Memory B cell (primary cell): Measurements from ENCODE around the gene EPB42.

Source experiments
- ATAC-seq: fragments of 150-1000 bp; cut with Tn5 transposase; 2 replicates; pipeline ENCODE4 v1.10.0; 2021; ENCODE audit warnings: low read depth, mild to moderate bottlenecking, moderate library complexity
- DNase-seq, 2 donors: peaks; one replicate each; pipeline ENCODE4 v3.0.0; 2022; ENCODE audit warnings: low spot score in 2 of 2
- H3K27ac Mint-ChIP-seq: one replicate; pipeline ENCODE4 v1.8.0; 2022; ENCODE audit warnings: mild to moderate bottlenecking, moderate library complexity, mixed read lengths
- H3K27me3 Mint-ChIP-seq: one replicate; pipeline ENCODE4 v1.8.0; 2022; ENCODE audit warnings: mixed read lengths
- H3K36me3 Mint-ChIP-seq: one replicate; pipeline ENCODE4 v1.8.0; 2022; ENCODE audit warnings: mild to moderate bottlenecking, mixed read lengths
- H3K4me1 Mint-ChIP-seq: one replicate; pipeline ENCODE4 v1.8.0; 2022; ENCODE audit warnings: mixed read lengths
- H3K4me3 Mint-ChIP-seq: one replicate; pipeline ENCODE4 v1.8.0; 2022; ENCODE audit warnings: mild to moderate bottlenecking, moderate library complexity, mixed read lengths
- H3K9me3 Mint-ChIP-seq: one replicate; pipeline ENCODE4 v1.8.0; 2022; ENCODE audit warnings: mixed read lengths

The EPB42 gene

GRCh38 chr15:43220991-43221403 lies at the start of gene EPB42:
Gene EPB42, minus strand, starts transcription at chr15:43221018. Its CDS starts 193 bp downstream, at chr15:43220825.
- ATAC-seq (no peak), DNase-seq (no peak)
- Mint-ChIP-seq H3K27ac (peak within 1 kb of the TSS; percentile 41), H3K9me3 (peaks cover 2% of the 10 kb centered on the region), H3K27me3 (peaks cover 5% of the 10 kb centered on the region), H3K4me3 (no peak within 1 kb of the TSS), H3K4me1 (peaks cover 6% of the 10 kb centered on the region), H3K36me3 (no peaks in the 10 kb centered on the region)

- DNase-seq (no peak), ATAC-seq (no peak)
- Mint-ChIP-seq H3K27ac (peak overlapping the region; percentile 91), H3K9me3 (peaks cover 2% of the 10 kb centered on the region), H3K4me3 (peak overlapping the region; percentile 74), H3K4me1 (peaks cover 24% of the 10 kb centered on the region), H3K27me3 (no peaks in the 10 kb centered on the region), H3K36me3 (peaks cover 7% of the 10 kb centered on the region)
Measured at GRCh38 chr15:43270113-43270665, 49.4 kb upstream of the EPB42 start.

GRCh38 chr15:43268111-43269105 lies 47.6 kb upstream of the EPB42 start:
- ATAC-seq (no peak), DNase-seq (no peak)
- no peak overlapping the region for H3K4me3 Mint-ChIP-seq
- peaks cover 6% of the 10 kb centered on the region for H3K36me3 Mint-ChIP-seq
- H3K27me3 Mint-ChIP-seq, result no peaks in the 10 kb centered on the region
- peaks cover 23% of the 10 kb centered on the region for H3K4me1 Mint-ChIP-seq
- H3K9me3 Mint-ChIP-seq, result peaks cover 2% of the 10 kb centered on the region
- H3K27ac Mint-ChIP-seq, result no peak overlapping the region

GRCh38 chr15:43267439-43267838 lies 46.6 kb upstream of the EPB42 start:
- peaks cover 6% of the 10 kb centered on the region for H3K36me3 Mint-ChIP-seq
- no peak overlapping the region for H3K4me3 Mint-ChIP-seq
- H3K27ac Mint-ChIP-seq, result no peak overlapping the region
- no peaks in the 10 kb centered on the region for H3K27me3 Mint-ChIP-seq
- H3K4me1 Mint-ChIP-seq, result peaks cover 22% of the 10 kb centered on the region
- DNase-seq (no peak), ATAC-seq (no peak)
- H3K9me3 Mint-ChIP-seq, result peaks cover 2% of the 10 kb centered on the region

GRCh38 chr15:43266834-43267233 lies 46.0 kb upstream of the EPB42 start, which contains the start of gene TGM5:
Gene TGM5, minus strand, starts transcription at chr15:43266928. Its CDS starts 79 bp downstream, at chr15:43266849.
- DNase-seq (no peak), ATAC-seq (no peak)
- H3K36me3 Mint-ChIP-seq, result peaks cover 6% of the 10 kb centered on the region
- peaks cover 2% of the 10 kb centered on the region for H3K9me3 Mint-ChIP-seq
- no peak within 1 kb of the TSS for H3K4me3 Mint-ChIP-seq
- H3K27ac Mint-ChIP-seq, result no peak within 1 kb of the TSS
- H3K27me3 Mint-ChIP-seq, result no peaks in the 10 kb centered on the region
- H3K4me1 Mint-ChIP-seq, result peaks cover 22% of the 10 kb centered on the region

GRCh38 chr15:43266386-43266785 lies 45.6 kb upstream of the EPB42 start:
- peaks cover 2% of the 10 kb centered on the region for H3K9me3 Mint-ChIP-seq
- H3K4me1 Mint-ChIP-seq, result peaks cover 24% of the 10 kb centered on the region
- no peak overlapping the region for H3K4me3 Mint-ChIP-seq
- no peak overlapping the region for H3K27ac Mint-ChIP-seq
- ATAC-seq (no peak), DNase-seq (no peak)
- peaks cover 6% of the 10 kb centered on the region for H3K36me3 Mint-ChIP-seq
- peaks cover 3% of the 10 kb centered on the region for H3K27me3 Mint-ChIP-seq

GRCh38 chr15:43260011-43260615 lies 39.3 kb upstream of the EPB42 start:
- ATAC-seq (no peak), DNase-seq (no peak)
- peaks cover 3% of the 10 kb centered on the region for H3K27me3 Mint-ChIP-seq
- H3K36me3 Mint-ChIP-seq, result no peaks in the 10 kb centered on the region
- no peak overlapping the region for H3K4me3 Mint-ChIP-seq
- H3K27ac Mint-ChIP-seq, result no peak overlapping the region
- no peaks in the 10 kb centered on the region for H3K9me3 Mint-ChIP-seq
- H3K4me1 Mint-ChIP-seq, result peaks cover 2% of the 10 kb centered on the region

- ATAC-seq (no peak), DNase-seq (no peak)
- no peak overlapping the region for H3K4me3 Mint-ChIP-seq
- H3K27ac Mint-ChIP-seq, result no peak overlapping the region
- H3K9me3 Mint-ChIP-seq, result no peaks in the 10 kb centered on the region
- H3K4me1 Mint-ChIP-seq, result peaks cover 11% of the 10 kb centered on the region
- peaks cover 3% of the 10 kb centered on the region for H3K27me3 Mint-ChIP-seq
- H3K36me3 Mint-ChIP-seq, result no peaks in the 10 kb centered on the region
Measured at GRCh38 chr15:43258781-43259180, 38.0 kb upstream of the EPB42 start.

- H3K9me3 Mint-ChIP-seq, result no peaks in the 10 kb centered on the region
- peaks cover 21% of the 10 kb centered on the region for H3K4me1 Mint-ChIP-seq
- H3K27ac Mint-ChIP-seq, result no peak overlapping the region
- DNase-seq, result no peak
- ATAC-seq, result no peak
- no peak overlapping the region for H3K4me3 Mint-ChIP-seq
- H3K27me3 Mint-ChIP-seq, result no peaks in the 10 kb centered on the region
- H3K36me3 Mint-ChIP-seq, result no peaks in the 10 kb centered on the region
Measured at GRCh38 chr15:43256341-43256740, 35.5 kb upstream of the EPB42 start.

- DNase-seq (no peak), ATAC-seq (no peak)
- H3K36me3 Mint-ChIP-seq, result no peaks in the 10 kb centered on the region
- no peak overlapping the region for H3K4me3 Mint-ChIP-seq
- H3K27ac Mint-ChIP-seq, result no peak overlapping the region
- H3K27me3 Mint-ChIP-seq, result no peaks in the 10 kb centered on the region
- H3K4me1 Mint-ChIP-seq, result peaks cover 21% of the 10 kb centered on the region
- no peaks in the 10 kb centered on the region for H3K9me3 Mint-ChIP-seq
Measured at GRCh38 chr15:43255376-43255775, 34.6 kb upstream of the EPB42 start.

- no peaks in the 10 kb centered on the region for H3K27me3 Mint-ChIP-seq
- DNase-seq (peak; percentile 38 to 64), ATAC-seq (peak; percentile 96)
- H3K4me3 Mint-ChIP-seq, result peak overlapping the region; percentile 57
- H3K27ac Mint-ChIP-seq, result peak overlapping the region; percentile 78
- H3K9me3 Mint-ChIP-seq, result no peaks in the 10 kb centered on the region
- peaks cover 25% of the 10 kb centered on the region for H3K4me1 Mint-ChIP-seq
- no peaks in the 10 kb centered on the region for H3K36me3 Mint-ChIP-seq
Measured at GRCh38 chr15:43253431-43254403, 32.9 kb upstream of the EPB42 start.

GRCh38 chr15:43251871-43252250 lies 31.0 kb upstream of the EPB42 start:
- Mint-ChIP-seq H3K27me3 (no peaks in the 10 kb centered on the region), H3K9me3 (no peaks in the 10 kb centered on the region), H3K4me1 (peaks cover 25% of the 10 kb centered on the region), H3K36me3 (no peaks in the 10 kb centered on the region), H3K4me3 (no peak overlapping the region), H3K27ac (no peak overlapping the region)
- ATAC-seq, result no peak
- no peak for DNase-seq

- Mint-ChIP-seq H3K9me3 (peaks cover 2% of the 10 kb centered on the region), H3K27me3 (no peaks in the 10 kb centered on the region), H3K27ac (no peak overlapping the region), H3K4me3 (no peak overlapping the region), H3K4me1 (peaks cover 25% of the 10 kb centered on the region), H3K36me3 (no peaks in the 10 kb centered on the region)
- no peak for ATAC-seq
- no peak for DNase-seq
Measured at GRCh38 chr15:43251185-43251870, 30.5 kb upstream of the EPB42 start.
